Fibroblast of mammary gland (primary cell): ENCODE results near the gene CCDC61.

ENCODE experiments used
- DNase-seq: peaks from one replicate; pipeline ENCODE4 v3.0.0-alpha.2; 2010; ENCODE audit warnings: low read depth
- H3K4me3 ChIP-seq: 2 replicates; pipeline ENCODE4 v1.5.1; 2011; ENCODE audit warnings: low read depth, mild to moderate bottlenecking, low read length, moderate library complexity; ENCODE audit not compliant: control insufficient read depth
- CTCF ChIP-seq: conservative IDR thresholded peaks from 2 replicates; pipeline ENCODE4 v1.5.1; 2011; ENCODE audit warnings: low read depth, low read length, inconsistent platforms; ENCODE audit not compliant: control insufficient read depth, insufficient read depth

The CCDC61 gene

GRCh38 chr19:45973553-45974338 is 21.5 kb upstream of the CCDC61 start, which contains the start of gene NOVA2:
Gene NOVA2, minus strand, starts transcription at chr19:45973865. Its CDS starts 514 bp downstream, at chr19:45973351.
- H3K4me3 ChIP-seq = no peak within 1 kb of the TSS
- no peak for TF ChIP-seq CTCF

GRCh38 chr19:45975306-45976070 is 19.8 kb upstream of the CCDC61 start:
- no peak for TF ChIP-seq CTCF
- H3K4me3 ChIP-seq = no peak overlapping the region
- DNase-seq = no peak

More at GRCh38 chr19:45973553-45974338, 21.5 kb upstream of the CCDC61 start, which contains the start of gene NOVA2:
- DNase-seq = peak; percentile 51

- TF ChIP-seq CTCF = no peak
- DNase-seq = no peak
- H3K4me3 ChIP-seq = no peak overlapping the region
Measured at GRCh38 chr19:45976178-45976577, 19.1 kb upstream of the CCDC61 start.

DNA sequence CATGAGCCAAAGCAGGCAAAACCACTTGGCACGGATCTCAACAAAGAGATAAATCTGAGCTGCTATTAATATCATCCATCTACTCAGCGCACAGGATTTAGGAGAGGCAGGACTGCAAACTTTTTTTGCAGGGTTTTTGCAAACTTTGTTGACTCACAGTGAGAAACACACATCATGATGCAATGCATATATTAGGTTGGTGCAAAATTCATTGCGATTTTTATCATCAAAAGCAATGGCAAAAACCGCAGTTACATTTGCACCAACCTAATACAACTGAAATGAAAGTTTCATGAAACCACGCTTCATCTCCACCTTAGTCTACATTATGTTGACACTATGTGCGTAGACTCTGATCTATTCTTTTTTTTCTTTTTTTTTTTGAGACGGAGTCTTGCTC is 17.1 kb upstream of the CCDC61 start:
- TF ChIP-seq CTCF = no peak
- no peak for DNase-seq
- no peak overlapping the region for H3K4me3 ChIP-seq

DNA sequence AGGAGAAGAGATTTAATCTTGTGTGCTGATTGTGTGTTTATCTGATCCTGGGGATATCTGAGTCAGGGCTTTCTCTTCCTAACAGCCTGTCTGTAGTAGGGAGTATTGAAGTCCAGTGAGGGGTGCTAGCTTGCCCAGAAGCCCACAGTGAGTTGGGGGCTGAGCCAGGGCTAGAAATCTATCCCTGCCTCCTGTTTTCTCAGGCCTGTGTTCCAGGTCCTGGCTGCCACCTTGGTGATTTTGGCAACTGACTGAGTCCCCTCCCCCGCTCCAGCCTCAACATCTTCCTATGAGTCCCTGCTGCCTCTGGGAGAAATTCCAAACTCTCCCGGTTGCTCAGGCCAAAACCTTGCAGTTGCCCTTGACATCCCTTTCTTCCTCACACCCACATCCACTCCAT is 13.9 kb upstream of the CCDC61 start:
- no peak for DNase-seq
- no peak overlapping the region for H3K4me3 ChIP-seq
- no peak for TF ChIP-seq CTCF

DNA sequence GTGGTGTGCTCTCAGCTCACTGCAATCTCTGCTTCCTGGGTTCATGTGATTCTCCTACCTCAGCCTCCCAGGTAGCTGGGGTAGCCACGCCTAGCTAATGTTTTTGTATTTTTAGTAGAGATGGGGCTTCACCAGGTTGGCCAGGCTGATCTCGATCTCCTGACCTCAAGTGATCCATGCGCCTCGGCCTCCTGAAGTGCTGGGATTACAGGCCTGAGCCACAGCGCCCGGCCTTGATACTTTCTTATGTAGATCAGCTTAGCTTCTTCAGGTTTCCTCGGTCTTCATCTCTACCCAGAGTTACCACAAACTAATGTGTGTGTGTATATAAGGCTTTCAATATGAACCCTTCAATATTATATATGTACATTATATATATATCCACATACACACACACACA is 9.9 kb upstream of the CCDC61 start:
- DNase-seq = no peak
- H3K4me3 ChIP-seq = no peak overlapping the region
- TF ChIP-seq CTCF = no peak
